NT2/D1 (cell line): ENCODE results near the gene MOV10L1.

ENCODE experiments used
- SUZ12 ChIP-seq: IDR thresholded peaks from 2 replicates; pipeline ENCODE4 v1.6.1; 2011; ENCODE audit not compliant: insufficient read length, insufficient read depth; ENCODE audit errors: extremely low read depth
- YY1 ChIP-seq: IDR thresholded peaks from 2 replicates; pipeline ENCODE4 v1.6.1; 2011; ENCODE audit not compliant: insufficient read length, insufficient read depth

DNA sequence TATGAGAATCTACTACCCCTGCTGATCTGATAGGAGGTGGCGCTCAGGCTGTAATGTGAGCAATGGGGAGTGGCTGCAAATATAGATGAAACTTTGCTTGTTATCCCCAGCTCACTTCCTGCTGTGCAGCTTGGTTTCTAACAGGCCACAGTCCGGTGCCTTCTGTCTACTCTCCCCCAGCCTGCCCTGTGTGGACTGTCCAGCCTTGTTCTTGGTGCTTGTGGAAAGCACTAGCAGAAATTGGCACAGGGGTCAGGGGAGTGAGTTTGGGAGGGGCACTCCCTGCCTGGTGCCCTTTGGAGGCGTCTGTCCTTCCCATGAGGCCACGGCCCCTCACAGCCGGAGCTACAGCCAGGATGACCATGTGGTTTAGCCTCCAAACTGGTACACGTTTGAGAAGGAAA, 14.3 kb downstream of the MOV10L1 start:
- no peak for TF ChIP-seq YY1
- no peak for TF ChIP-seq SUZ12
